ENCODE data around the gene DMXL2. TPM values are rescaled to one million over a fixed set of nuclear protein-coding genes. Genes with fewer than 3 reads are reported as not detected.
"Not testable (repeated sequence)": the region's sequence is repeated elsewhere in the genome, so short reads cannot be mapped to it uniquely, and the experiment has no call there.

Gene DMXL2
- total RNA-seq, 1 donor from 2014 or later = 5.3 TPM

GRCh38 chr15:51621936-51622603 lies 501 bp downstream of the DMXL2 start:
- intact Hi-C loops (cut with micrococcal nuclease) = loop anchor here (1.0 to 2.0 kb wide), 2 partner anchors 109 to 154 kb away; no protein-coding TSS in a partner anchor

- intact Hi-C loops (cut with micrococcal nuclease) = no loop called here
Measured at GRCh38 chr15:51621155-51621765, 1.3 kb downstream of the DMXL2 start.

- intact Hi-C loops (cut with micrococcal nuclease) = no loop called here
Measured at GRCh38 chr15:51620641-51621040, 1.9 kb downstream of the DMXL2 start.

- intact Hi-C loops (cut with micrococcal nuclease) = no loop called here
Measured at GRCh38 chr15:51620122-51620521, 2.4 kb downstream of the DMXL2 start.

GRCh38 chr15:51619331-51620035 lies 3.1 kb downstream of the DMXL2 start:
- intact Hi-C loops (cut with micrococcal nuclease) = no loop called here

GRCh38 chr15:51617886-51618285 lies 4.7 kb downstream of the DMXL2 start:
- intact Hi-C loops (cut with micrococcal nuclease) = no loop called here

GRCh38 chr15:51613951-51614350 lies 8.6 kb downstream of the DMXL2 start:
- intact Hi-C loops (cut with micrococcal nuclease) = no loop called here

- intact Hi-C loops (cut with micrococcal nuclease) = not testable (repeated sequence)
Measured at GRCh38 chr15:51612669-51613068, 9.9 kb downstream of the DMXL2 start.

- intact Hi-C loops (cut with micrococcal nuclease) = not testable (repeated sequence)
Measured at GRCh38 chr15:51603462-51603948, 19.1 kb downstream of the DMXL2 start.

GRCh38 chr15:51603002-51603401 lies 19.6 kb downstream of the DMXL2 start:
- intact Hi-C loops (cut with micrococcal nuclease) = no loop called here

GRCh38 chr15:51602484-51602883 lies 20.1 kb downstream of the DMXL2 start:
- intact Hi-C loops (cut with micrococcal nuclease) = no loop called here

- intact Hi-C loops (cut with micrococcal nuclease) = no loop called here
Measured at GRCh38 chr15:51601801-51602200, 20.8 kb downstream of the DMXL2 start.

- intact Hi-C loops (cut with micrococcal nuclease) = no loop called here
Measured at GRCh38 chr15:51600114-51600513, 22.5 kb downstream of the DMXL2 start.

GRCh38 chr15:51589881-51590568 lies 32.5 kb downstream of the DMXL2 start:
- intact Hi-C loops (cut with micrococcal nuclease) = no loop called here

- intact Hi-C loops (cut with micrococcal nuclease) = no loop called here
Measured at GRCh38 chr15:51588966-51589365, 33.6 kb downstream of the DMXL2 start.

GRCh38 chr15:51585986-51586385 lies 36.6 kb downstream of the DMXL2 start:
- intact Hi-C loops (cut with micrococcal nuclease) = no loop called here

- intact Hi-C loops (cut with micrococcal nuclease) = no loop called here
Measured at GRCh38 chr15:51580982-51581381, 41.6 kb downstream of the DMXL2 start.

GRCh38 chr15:51580385-51580784 lies 42.2 kb downstream of the DMXL2 start:
- intact Hi-C loops (cut with micrococcal nuclease) = no loop called here

GRCh38 chr15:51579012-51579411 lies 43.6 kb downstream of the DMXL2 start:
- intact Hi-C loops (cut with micrococcal nuclease) = no loop called here

GRCh38 chr15:51577636-51578304 lies 44.8 kb downstream of the DMXL2 start:
- intact Hi-C loops (cut with micrococcal nuclease) = no loop called here

GRCh38 chr15:51576911-51577500 lies 45.6 kb downstream of the DMXL2 start:
- intact Hi-C loops (cut with micrococcal nuclease) = no loop called here
